Panc1 (cell line): ENCODE data around the gene FHIT.

Experiments used
- POLR2AphosphoS5 ChIP-seq: IDR thresholded peaks from 2 replicates; pipeline ENCODE4 v1.6.1; 2012; ENCODE audit warnings: mild to moderate bottlenecking, low read depth, low read length, moderate library complexity
- SIN3A ChIP-seq: IDR thresholded peaks from 2 replicates; pipeline ENCODE4 v1.6.1; 2012; ENCODE audit warnings: low read depth, mild to moderate bottlenecking, low read length, moderate library complexity, borderline replicate concordance; ENCODE audit not compliant: insufficient read depth
- TF ChIP-seq, protein P1 (sequence below): fragments of 450-650 bp; IDR thresholded peaks from 2 replicates; pipeline ENCODE4 v1.5.1; 2017; ENCODE audit warnings: mild to moderate bottlenecking
- TF ChIP-seq, protein P2 (sequence below), 2 experiments: IDR thresholded peaks; 2 replicates each; pipeline ENCODE4 v1.6.1; 2011 to 2012; ENCODE audit warnings: low read depth in 2 of 2, control low read depth in 1 of 2, low read length in 1 of 2, mild to moderate bottlenecking in 1 of 2, moderate library complexity in 1 of 2; ENCODE audit not compliant: insufficient read depth in 1 of 2

DNA sequence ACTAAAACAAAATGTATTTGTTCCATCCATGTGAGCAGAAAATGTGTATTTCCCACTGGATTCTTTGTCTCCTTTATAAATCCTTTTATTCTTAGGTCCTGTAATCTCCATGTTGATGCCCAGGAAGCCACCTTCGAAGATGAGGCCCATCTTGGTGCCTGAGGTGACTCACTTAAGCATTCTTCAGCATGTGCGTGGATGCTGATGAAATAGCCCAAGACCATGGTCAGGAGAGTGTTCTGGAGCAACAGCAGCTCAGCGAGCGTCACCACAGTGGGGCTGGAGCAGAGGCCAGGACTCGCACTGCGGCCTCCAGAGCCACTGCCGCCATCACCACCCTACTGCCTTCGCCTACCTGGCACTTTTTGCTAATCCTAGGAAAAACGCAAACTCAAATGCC is 520.9 kb downstream of the FHIT start:
- TF ChIP-seq, protein P1, sequence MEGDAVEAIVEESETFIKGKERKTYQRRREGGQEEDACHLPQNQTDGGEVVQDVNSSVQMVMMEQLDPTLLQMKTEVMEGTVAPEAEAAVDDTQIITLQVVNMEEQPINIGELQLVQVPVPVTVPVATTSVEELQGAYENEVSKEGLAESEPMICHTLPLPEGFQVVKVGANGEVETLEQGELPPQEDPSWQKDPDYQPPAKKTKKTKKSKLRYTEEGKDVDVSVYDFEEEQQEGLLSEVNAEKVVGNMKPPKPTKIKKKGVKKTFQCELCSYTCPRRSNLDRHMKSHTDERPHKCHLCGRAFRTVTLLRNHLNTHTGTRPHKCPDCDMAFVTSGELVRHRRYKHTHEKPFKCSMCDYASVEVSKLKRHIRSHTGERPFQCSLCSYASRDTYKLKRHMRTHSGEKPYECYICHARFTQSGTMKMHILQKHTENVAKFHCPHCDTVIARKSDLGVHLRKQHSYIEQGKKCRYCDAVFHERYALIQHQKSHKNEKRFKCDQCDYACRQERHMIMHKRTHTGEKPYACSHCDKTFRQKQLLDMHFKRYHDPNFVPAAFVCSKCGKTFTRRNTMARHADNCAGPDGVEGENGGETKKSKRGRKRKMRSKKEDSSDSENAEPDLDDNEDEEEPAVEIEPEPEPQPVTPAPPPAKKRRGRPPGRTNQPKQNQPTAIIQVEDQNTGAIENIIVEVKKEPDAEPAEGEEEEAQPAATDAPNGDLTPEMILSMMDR, result no peak
- TF ChIP-seq SIN3A (no peak), POLR2AphosphoS5 (no peak)
- TF ChIP-seq, protein P2, sequence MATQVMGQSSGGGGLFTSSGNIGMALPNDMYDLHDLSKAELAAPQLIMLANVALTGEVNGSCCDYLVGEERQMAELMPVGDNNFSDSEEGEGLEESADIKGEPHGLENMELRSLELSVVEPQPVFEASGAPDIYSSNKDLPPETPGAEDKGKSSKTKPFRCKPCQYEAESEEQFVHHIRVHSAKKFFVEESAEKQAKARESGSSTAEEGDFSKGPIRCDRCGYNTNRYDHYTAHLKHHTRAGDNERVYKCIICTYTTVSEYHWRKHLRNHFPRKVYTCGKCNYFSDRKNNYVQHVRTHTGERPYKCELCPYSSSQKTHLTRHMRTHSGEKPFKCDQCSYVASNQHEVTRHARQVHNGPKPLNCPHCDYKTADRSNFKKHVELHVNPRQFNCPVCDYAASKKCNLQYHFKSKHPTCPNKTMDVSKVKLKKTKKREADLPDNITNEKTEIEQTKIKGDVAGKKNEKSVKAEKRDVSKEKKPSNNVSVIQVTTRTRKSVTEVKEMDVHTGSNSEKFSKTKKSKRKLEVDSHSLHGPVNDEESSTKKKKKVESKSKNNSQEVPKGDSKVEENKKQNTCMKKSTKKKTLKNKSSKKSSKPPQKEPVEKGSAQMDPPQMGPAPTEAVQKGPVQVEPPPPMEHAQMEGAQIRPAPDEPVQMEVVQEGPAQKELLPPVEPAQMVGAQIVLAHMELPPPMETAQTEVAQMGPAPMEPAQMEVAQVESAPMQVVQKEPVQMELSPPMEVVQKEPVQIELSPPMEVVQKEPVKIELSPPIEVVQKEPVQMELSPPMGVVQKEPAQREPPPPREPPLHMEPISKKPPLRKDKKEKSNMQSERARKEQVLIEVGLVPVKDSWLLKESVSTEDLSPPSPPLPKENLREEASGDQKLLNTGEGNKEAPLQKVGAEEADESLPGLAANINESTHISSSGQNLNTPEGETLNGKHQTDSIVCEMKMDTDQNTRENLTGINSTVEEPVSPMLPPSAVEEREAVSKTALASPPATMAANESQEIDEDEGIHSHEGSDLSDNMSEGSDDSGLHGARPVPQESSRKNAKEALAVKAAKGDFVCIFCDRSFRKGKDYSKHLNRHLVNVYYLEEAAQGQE (IDR thresholded peaks at IDR 0.05; ENCODE audit: insufficient read depth in 1 of 2, low read depth in 2 of 2, low read length in 1 of 2), result no peak
